ENCODE data around the gene PRIM2.
"Not testable (repeated sequence)": the region's sequence is repeated elsewhere in the genome, so short reads cannot be mapped to it uniquely, and the experiment has no call there.

PRIM2 gene

GRCh38 chr6:57510390-57510789 is 193.0 kb downstream of the PRIM2 start:
- H3K4me3 ChIP-seq (ENCODE audit: low read length); DNase-seq (ENCODE audit: low read depth): not testable (repeated sequence)

- DNase-seq (ENCODE audit: low read depth); H3K4me3 ChIP-seq (ENCODE audit: low read length): not testable (repeated sequence)
Measured at GRCh38 chr6:57515171-57515570, 197.7 kb downstream of the PRIM2 start.

GRCh38 chr6:57515845-57516244 is 198.4 kb downstream of the PRIM2 start:
- not testable (repeated sequence) for DNase-seq (ENCODE audit: low read depth); H3K4me3 ChIP-seq (ENCODE audit: low read length)

GRCh38 chr6:57516776-57517175 is 199.3 kb downstream of the PRIM2 start:
- H3K4me3 ChIP-seq (ENCODE audit: low read length); DNase-seq (ENCODE audit: low read depth): not testable (repeated sequence)

- not testable (repeated sequence) for H3K4me3 ChIP-seq (ENCODE audit: low read length); DNase-seq (ENCODE audit: low read depth)
Measured at GRCh38 chr6:57519198-57519597, 201.8 kb downstream of the PRIM2 start.

- DNase-seq (ENCODE audit: low read depth); H3K4me3 ChIP-seq (ENCODE audit: low read length): not testable (repeated sequence)
Measured at GRCh38 chr6:57521085-57521484, 203.7 kb downstream of the PRIM2 start.

GRCh38 chr6:57523221-57523620 is 205.8 kb downstream of the PRIM2 start:
- peak; percentile 51 for DNase-seq (ENCODE audit: low read depth)
- not testable (repeated sequence) for H3K4me3 ChIP-seq (ENCODE audit: low read length)

GRCh38 chr6:57529755-57530154 is 212.3 kb downstream of the PRIM2 start:
- not testable (repeated sequence) for DNase-seq (ENCODE audit: low read depth); H3K4me3 ChIP-seq (ENCODE audit: low read length)

GRCh38 chr6:57532660-57533059 is 215.2 kb downstream of the PRIM2 start:
- DNase-seq (ENCODE audit: low read depth); H3K4me3 ChIP-seq (ENCODE audit: low read length): not testable (repeated sequence)

GRCh38 chr6:57535121-57535520 is 217.7 kb downstream of the PRIM2 start:
- not testable (repeated sequence) for H3K4me3 ChIP-seq (ENCODE audit: low read length); DNase-seq (ENCODE audit: low read depth)

GRCh38 chr6:57535994-57536393 is 218.6 kb downstream of the PRIM2 start:
- not testable (repeated sequence) for H3K4me3 ChIP-seq (ENCODE audit: low read length)
- DNase-seq (ENCODE audit: low read depth) = peak; percentile 37
- peak; percentile 48 for TF ChIP-seq CTCF (IDR thresholded peaks at IDR 0.05; ENCODE audit: insufficient read depth, low read depth, low read length, missing control alignments)

GRCh38 chr6:57537916-57538315 is 220.5 kb downstream of the PRIM2 start:
- not testable (repeated sequence) for DNase-seq (ENCODE audit: low read depth); H3K4me3 ChIP-seq (ENCODE audit: low read length)

GRCh38 chr6:57551961-57552360 is 234.5 kb downstream of the PRIM2 start:
- not testable (repeated sequence) for DNase-seq (ENCODE audit: low read depth); H3K4me3 ChIP-seq (ENCODE audit: low read length)

GRCh38 chr6:57557855-57558254 is 240.4 kb downstream of the PRIM2 start:
- H3K4me3 ChIP-seq (ENCODE audit: low read length); DNase-seq (ENCODE audit: low read depth): not testable (repeated sequence)

- not testable (repeated sequence) for DNase-seq (ENCODE audit: low read depth); H3K4me3 ChIP-seq (ENCODE audit: low read length)
Measured at GRCh38 chr6:57559170-57559569, 241.7 kb downstream of the PRIM2 start.

- DNase-seq (ENCODE audit: low read depth); H3K4me3 ChIP-seq (ENCODE audit: low read length): not testable (repeated sequence)
Measured at GRCh38 chr6:57562233-57562632, 244.8 kb downstream of the PRIM2 start.

- DNase-seq (ENCODE audit: low read depth) = not testable (repeated sequence)
Measured at GRCh38 chr6:57572119-57572518, 254.7 kb downstream of the PRIM2 start.

GRCh38 chr6:57572844-57573243 is 255.4 kb downstream of the PRIM2 start:
- not testable (repeated sequence) for H3K4me3 ChIP-seq (ENCODE audit: low read length); DNase-seq (ENCODE audit: low read depth)

More at GRCh38 chr6:57572119-57572518, 254.7 kb downstream of the PRIM2 start:
- H3K4me3 ChIP-seq (ENCODE audit: low read length) = not testable (repeated sequence)

- H3K4me3 ChIP-seq (ENCODE audit: low read length) = not testable (repeated sequence)
- DNase-seq (ENCODE audit: low read depth) = peak; percentile 71
Measured at GRCh38 chr6:57577023-57577422, 259.6 kb downstream of the PRIM2 start.
